ENCODE measurements around the gene SSRP1. TPM values are rescaled to one million over a fixed set of nuclear protein-coding genes. Genes with fewer than 3 reads are reported as not detected.

SSRP1 gene
- total RNA-seq, 1 donor from 2014 or later: 110 TPM

DNA sequence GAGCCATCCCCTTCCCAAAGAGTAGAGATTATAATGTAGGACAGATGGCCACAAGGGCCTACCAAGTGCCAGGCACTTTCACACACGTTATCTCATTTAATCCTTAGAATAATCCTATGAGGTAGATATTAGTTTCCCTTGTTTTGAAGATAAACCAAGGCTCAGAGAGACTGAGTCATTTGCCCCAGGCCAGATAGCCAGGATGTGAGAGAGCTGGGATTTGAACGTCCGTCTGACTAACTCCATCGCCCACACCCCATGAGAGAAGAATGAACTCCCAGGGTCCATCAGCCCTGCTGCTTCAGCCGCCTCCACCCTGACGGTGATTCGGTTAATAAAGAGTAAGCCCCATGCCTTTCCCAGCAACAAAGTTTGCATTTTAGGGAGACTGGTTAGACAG, 34.6 kb upstream of the SSRP1 start:
- Mint-ChIP-seq H3K27ac (no peak overlapping the region), H3K9me3 (peaks cover 5% of the 10 kb centered on the region), H3K4me1 (no peaks in the 10 kb centered on the region), H3K4me3 (no peak overlapping the region), H3K36me3 (no peaks in the 10 kb centered on the region), H3K27me3 (ENCODE audit: low read depth) (peaks cover 10% of the 10 kb centered on the region)
- no peak for DNase-seq (ENCODE audit: low spot score in 2 of 2, unreplicated experiment in 2 of 2)
- TF ChIP-seq, protein P1, sequence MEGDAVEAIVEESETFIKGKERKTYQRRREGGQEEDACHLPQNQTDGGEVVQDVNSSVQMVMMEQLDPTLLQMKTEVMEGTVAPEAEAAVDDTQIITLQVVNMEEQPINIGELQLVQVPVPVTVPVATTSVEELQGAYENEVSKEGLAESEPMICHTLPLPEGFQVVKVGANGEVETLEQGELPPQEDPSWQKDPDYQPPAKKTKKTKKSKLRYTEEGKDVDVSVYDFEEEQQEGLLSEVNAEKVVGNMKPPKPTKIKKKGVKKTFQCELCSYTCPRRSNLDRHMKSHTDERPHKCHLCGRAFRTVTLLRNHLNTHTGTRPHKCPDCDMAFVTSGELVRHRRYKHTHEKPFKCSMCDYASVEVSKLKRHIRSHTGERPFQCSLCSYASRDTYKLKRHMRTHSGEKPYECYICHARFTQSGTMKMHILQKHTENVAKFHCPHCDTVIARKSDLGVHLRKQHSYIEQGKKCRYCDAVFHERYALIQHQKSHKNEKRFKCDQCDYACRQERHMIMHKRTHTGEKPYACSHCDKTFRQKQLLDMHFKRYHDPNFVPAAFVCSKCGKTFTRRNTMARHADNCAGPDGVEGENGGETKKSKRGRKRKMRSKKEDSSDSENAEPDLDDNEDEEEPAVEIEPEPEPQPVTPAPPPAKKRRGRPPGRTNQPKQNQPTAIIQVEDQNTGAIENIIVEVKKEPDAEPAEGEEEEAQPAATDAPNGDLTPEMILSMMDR (IDR thresholded peaks at IDR 0.05; ENCODE audit: unreplicated experiment): no peak

DNA sequence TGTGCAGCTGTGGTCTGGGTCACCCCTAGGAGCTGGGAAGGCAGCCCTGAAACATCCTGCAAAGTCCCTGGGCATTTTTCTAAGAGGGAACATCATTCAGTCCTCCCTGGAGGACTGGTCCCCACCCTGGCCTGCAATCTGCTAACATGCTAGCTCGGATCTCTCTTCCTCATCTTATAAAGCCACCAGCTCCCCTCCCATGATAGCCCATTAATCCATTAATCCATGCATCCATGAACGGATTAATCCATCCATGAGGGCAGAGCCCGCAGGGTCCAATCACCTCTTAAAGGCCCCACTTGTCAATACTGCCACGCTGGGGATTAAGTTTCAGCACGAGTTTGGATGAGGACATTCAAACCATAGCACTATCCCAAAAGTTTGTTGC, 33.1 kb upstream of the SSRP1 start:
- Mint-ChIP-seq H3K36me3 (no peaks in the 10 kb centered on the region), H3K27ac (no peak overlapping the region), H3K4me1 (no peaks in the 10 kb centered on the region), H3K9me3 (peaks cover 3% of the 10 kb centered on the region), H3K4me3 (no peak overlapping the region), H3K27me3 (ENCODE audit: low read depth) (peaks cover 19% of the 10 kb centered on the region)
- DNase-seq (ENCODE audit: low spot score in 2 of 2, unreplicated experiment in 2 of 2): no peak
- TF ChIP-seq, protein P1 (IDR thresholded peaks at IDR 0.05; ENCODE audit: unreplicated experiment): no peak

DNA sequence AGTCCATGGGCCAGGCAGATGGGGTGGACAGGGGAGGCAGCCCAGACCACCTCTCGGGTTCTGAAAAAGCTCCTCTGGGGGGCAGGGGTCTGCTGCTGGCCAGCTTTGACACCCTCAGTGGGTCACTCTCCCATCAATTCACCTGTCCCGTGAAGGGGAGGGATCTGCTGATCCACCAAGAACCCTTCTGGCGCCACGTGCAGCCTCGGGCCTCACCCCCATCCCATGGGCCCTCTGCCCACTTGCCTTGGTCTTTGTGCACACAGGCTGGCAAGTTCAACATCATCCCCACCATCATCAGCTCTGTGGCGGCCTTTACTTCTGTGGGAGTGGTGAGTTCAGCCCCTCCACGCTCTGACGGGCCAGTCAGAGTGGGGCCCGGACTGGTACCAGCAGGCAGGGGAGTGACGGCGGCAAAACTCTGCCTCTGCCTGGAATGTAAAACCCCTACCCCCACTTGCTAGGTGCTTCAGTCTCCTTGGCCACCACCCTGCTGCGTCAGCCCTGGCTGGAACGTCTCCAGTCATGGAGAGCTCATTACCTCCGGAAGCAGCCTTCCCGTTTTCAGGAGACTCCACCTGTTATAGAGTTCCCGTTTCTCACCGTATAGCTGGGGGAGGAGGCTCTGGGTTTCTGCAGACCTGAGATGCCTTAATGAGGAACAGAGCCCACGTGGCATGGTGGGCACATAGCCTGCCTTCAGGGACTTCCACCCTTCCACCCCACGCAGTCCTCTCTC, 32.6 kb upstream of the SSRP1 start:
- Mint-ChIP-seq H3K4me3 (no peak overlapping the region), H3K36me3 (no peaks in the 10 kb centered on the region), H3K27ac (no peak overlapping the region), H3K27me3 (ENCODE audit: low read depth) (peaks cover 20% of the 10 kb centered on the region), H3K4me1 (no peaks in the 10 kb centered on the region), H3K9me3 (no peaks in the 10 kb centered on the region)
- DNase-seq (ENCODE audit: low spot score in 2 of 2, unreplicated experiment in 2 of 2): no peak
- TF ChIP-seq, protein P1 (IDR thresholded peaks at IDR 0.05; ENCODE audit: unreplicated experiment): no peak

DNA sequence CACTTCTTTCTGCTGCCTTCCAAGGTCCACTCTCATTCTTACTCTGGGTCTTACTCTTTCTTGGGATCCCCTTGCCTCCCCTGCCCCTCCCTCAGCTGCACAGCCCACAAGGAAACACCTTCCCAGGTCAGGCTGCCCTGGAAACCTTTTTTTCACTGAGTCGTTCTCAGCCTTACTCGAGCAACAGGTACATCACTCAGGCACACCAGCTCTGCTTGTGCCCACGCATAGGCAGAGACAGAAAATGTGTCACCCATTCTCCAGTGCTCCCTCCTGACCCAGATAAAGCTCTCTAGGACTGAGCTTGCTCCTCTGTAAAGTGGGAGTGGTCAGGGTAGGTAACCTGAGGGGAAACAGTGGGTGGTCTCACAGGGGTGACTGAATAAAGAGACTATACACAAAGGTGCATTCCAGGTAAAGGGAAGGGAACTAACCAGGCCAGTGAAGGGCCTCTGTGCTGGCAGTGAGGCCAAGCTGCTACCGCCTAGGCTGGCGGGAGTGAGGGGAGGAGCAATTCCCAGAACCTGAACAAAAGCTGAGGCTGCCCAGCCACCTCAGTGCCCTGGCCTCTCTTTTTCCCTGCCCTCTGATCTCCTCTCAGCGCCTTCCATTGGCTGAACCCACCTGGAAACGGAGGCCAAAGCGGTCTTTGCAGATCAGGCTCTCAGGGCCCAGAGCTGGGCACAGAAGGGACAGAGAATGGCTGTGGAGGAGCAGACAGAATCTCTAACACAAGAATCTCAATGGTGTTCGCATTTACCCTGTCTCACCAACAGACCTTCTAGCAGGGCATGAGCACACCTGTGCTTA, 29.4 kb upstream of the SSRP1 start:
- no peak overlapping the region for H3K4me3 Mint-ChIP-seq
- H3K4me1 Mint-ChIP-seq: no peaks in the 10 kb centered on the region
- TF ChIP-seq, protein P1 (IDR thresholded peaks at IDR 0.05; ENCODE audit: unreplicated experiment): no peak
- H3K9me3 Mint-ChIP-seq: no peaks in the 10 kb centered on the region
- H3K36me3 Mint-ChIP-seq: no peaks in the 10 kb centered on the region
- H3K27ac Mint-ChIP-seq: no peak overlapping the region
- H3K27me3 Mint-ChIP-seq (ENCODE audit: low read depth): peaks cover 22% of the 10 kb centered on the region
- DNase-seq (ENCODE audit: low spot score in 2 of 2, unreplicated experiment in 2 of 2): no peak

DNA sequence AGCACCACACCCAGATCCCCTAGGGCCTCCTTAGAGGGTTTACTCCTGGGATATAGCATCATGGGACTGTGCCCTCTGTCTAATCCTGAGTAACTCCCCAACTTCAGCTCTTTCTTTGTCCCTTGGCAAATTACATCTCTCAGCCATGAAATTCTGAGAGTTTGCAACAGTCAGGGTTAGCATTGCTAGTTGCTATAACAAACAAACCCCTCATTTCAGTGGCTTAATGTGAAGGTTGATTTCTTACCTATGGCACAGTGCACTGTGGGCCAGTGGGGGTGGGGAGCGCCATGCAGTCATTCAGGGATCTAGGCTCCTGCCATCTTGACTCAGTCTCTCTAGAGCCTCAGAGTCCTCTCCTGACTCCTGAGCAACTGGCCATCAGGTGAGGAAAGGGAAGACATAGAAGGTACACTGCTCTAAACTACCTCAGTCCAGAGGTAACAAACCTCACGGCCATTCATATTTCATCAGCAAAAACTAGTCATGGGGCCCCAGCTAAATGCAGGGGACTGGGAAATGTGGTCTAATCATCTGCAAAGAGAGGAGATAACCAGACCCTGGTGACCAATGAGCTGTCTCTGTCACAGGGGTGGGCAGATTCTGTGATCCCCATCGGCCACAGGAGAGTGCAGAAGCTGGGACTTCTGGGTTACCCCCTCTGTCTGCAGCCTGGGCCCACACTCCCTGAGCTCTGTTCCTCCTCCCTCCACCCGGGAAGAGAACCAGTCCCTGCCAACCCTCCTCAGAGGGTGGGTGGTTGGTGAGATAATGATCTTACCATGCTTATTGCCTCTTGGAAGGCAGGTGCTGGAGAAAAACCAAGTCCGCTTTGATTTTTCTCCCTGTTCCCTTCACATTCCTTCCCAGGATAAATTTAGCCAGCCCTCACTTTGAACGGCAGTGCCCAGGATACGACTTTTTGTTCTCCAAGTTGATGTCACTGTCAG, 27.7 kb upstream of the SSRP1 start:
- Mint-ChIP-seq H3K4me1 (peaks cover 3% of the 10 kb centered on the region), H3K36me3 (no peaks in the 10 kb centered on the region), H3K27ac (no peak overlapping the region), H3K4me3 (no peak overlapping the region), H3K27me3 (ENCODE audit: low read depth) (peaks cover 22% of the 10 kb centered on the region), H3K9me3 (no peaks in the 10 kb centered on the region)
- DNase-seq (ENCODE audit: low spot score in 2 of 2, unreplicated experiment in 2 of 2): no peak
- TF ChIP-seq, protein P1 (IDR thresholded peaks at IDR 0.05; ENCODE audit: unreplicated experiment): no peak
